Body of pancreas (tissue), 4 donors: ENCODE results near the gene CD2BP2. TPM values are rescaled to one million over a fixed set of nuclear protein-coding genes. Genes with fewer than 3 reads are reported as not detected.
A peak's percentile ranks its signal among the peaks of the same experiment; 100 is the strongest.

Experiments
- ATAC-seq: fragments of 150-250 bp; one replicate; pipeline ENCODE4 v1.9.1; 2016
- DNase-seq, 4 donors: peaks; one replicate each; pipeline ENCODE4 v3.0.0-alpha.2; 2019
- H3K27ac ChIP-seq, 4 donors: fragments of 200-600 bp; sonication (generic); 1 replicate in 3 of 4; 2 replicates in 1 of 4; pipeline versions ENCODE4 v1.5.1 to v1.6.1; 2016 to 2019; ENCODE audit warnings: mild to moderate bottlenecking in 1 of 4, mixed read lengths in 1 of 4, moderate library complexity in 1 of 4
- H3K27me3 ChIP-seq, 2 donors: fragments of 200-600 bp; sonication (generic); one replicate each; pipeline ENCODE4 v1.6.0; 2016; ENCODE audit warnings: mild to moderate bottlenecking in 1 of 2
- H3K36me3 ChIP-seq, 2 donors: fragments of 200-600 bp; sonication (generic); replicated peaks in 1 of 2; 2 replicates each; pipeline ENCODE4 v1.5.1; 2016; ENCODE audit warnings: low read depth in 2 of 2; ENCODE audit not compliant: insufficient read depth in 1 of 2
- H3K4me1 ChIP-seq: fragments of 200-600 bp; sonication (generic); one replicate; pipeline ENCODE4 v1.6.0; 2016
- H3K4me3 ChIP-seq, 2 donors: fragments of 200-600 bp; sonication (generic); 1 replicate in 1 of 2; 2 replicates in 1 of 2; pipeline ENCODE4 v1.5.1; 2016 to 2019
- H3K9me3 ChIP-seq, 3 donors: fragments of 200-600 bp; sonication (generic); 1 replicate in 2 of 3; 2 replicates in 1 of 3; pipeline ENCODE4 v1.5.1; 2016
- CTCF ChIP-seq, 7 experiments: fragments of 450-650 bp in 4 of 7; fragments of 200-600 bp in 3 of 7; sonication (generic) in 3 of 7; IDR thresholded peaks; one replicate each; pipeline ENCODE4 v1.5.1; 2016 to 2019; ENCODE audit warnings: antibody characterized with exemption in 7 of 7
- POLR2A ChIP-seq, 3 donors: fragments of 450-650 bp; IDR thresholded peaks; one replicate each; pipeline ENCODE4 v1.6.1; 2016; ENCODE audit warnings: antibody characterized with exemption in 3 of 3, mild to moderate bottlenecking in 2 of 3
- WGBS, 2 donors: methylation state at CpG; one replicate each; pipeline ENCODE4 v1.1.5; 2017; 5-methylcytosine and 5-hydroxymethylcytosine counted together
- intact Hi-C: fragments of 100-400 bp; cut with DNase I; formaldehyde crosslinking; loops from one replicate; pipeline ENCODE4 v1.15.1; 2023
- total RNA-seq, 2 donors: library from RNA; depleted of rRNA; stranded (reverse); fragments of >200 nt; gene quantifications; one replicate each; pipeline ENCODE4 v1.1.0, GENCODE V29; 2016

Gene CD2BP2
- total RNA-seq, 2 donors from 2014 or later, result 19.8 to 20.2 TPM

GRCh38 chr16:30368792-30369090 lies 13.6 kb upstream of the CD2BP2 start:
- DNase-seq, result no peak
- no peaks in the 10 kb centered on the region for H3K9me3 ChIP-seq
- H3K36me3 ChIP-seq, result no peaks in the 10 kb centered on the region
- peak overlapping the region; percentile 15 to 76 (median 70) for H3K27ac ChIP-seq
- WGBS, 2 donors, result 8 to 12% methylated on average over 3 to 4 of the region's 4 CpGs
- intact Hi-C loops, result no loop called here
- ATAC-seq, result no peak
- H3K4me1 ChIP-seq, result peaks cover 55% of the 10 kb centered on the region
- no peak for TF ChIP-seq CTCF (IDR thresholded peaks at IDR 0.05)
- TF ChIP-seq POLR2A (IDR thresholded peaks at IDR 0.05), result no peak
- no peaks in the 10 kb centered on the region for H3K27me3 ChIP-seq
- peak overlapping the region; percentile 20 to 29 for H3K4me3 ChIP-seq

- WGBS, 2 donors, result 1 to 4% methylated on average over 8 of the region's 8 CpGs
- no peaks in the 10 kb centered on the region for H3K27me3 ChIP-seq
- no peaks in the 10 kb centered on the region for H3K36me3 ChIP-seq
- no peaks in the 10 kb centered on the region for H3K9me3 ChIP-seq
- H3K4me1 ChIP-seq, result peaks cover 50% of the 10 kb centered on the region
- H3K4me3 ChIP-seq, result no peak overlapping the region
- peak in 1 of 4 donors; percentile 40 for DNase-seq
- no peak for TF ChIP-seq CTCF (IDR thresholded peaks at IDR 0.05)
- peak in 2 of 3 donors; percentile 13 to 15 for TF ChIP-seq POLR2A (IDR thresholded peaks at IDR 0.05)
- H3K27ac ChIP-seq, result peak overlapping the region in 3 of 4 donors; percentile 67 to 76 (median 74)
- no peak for ATAC-seq
- intact Hi-C loops, result no loop called here
These were observed 13.1 kb upstream of the CD2BP2 start for GRCh38 chr16:30368122-30368791.

- no peak for TF ChIP-seq POLR2A (IDR thresholded peaks at IDR 0.05)
- TF ChIP-seq CTCF (IDR thresholded peaks at IDR 0.05), result no peak
- ATAC-seq (no peak), DNase-seq (no peak)
- no peaks in the 10 kb centered on the region for H3K9me3 ChIP-seq
- WGBS, 2 donors, result 44 to 53% methylated on average over 10 of the region's 10 CpGs
- H3K4me3 ChIP-seq, result no peak overlapping the region
- no peaks in the 10 kb centered on the region for H3K36me3 ChIP-seq
- H3K27me3 ChIP-seq, result no peaks in the 10 kb centered on the region
- intact Hi-C loops, result no loop called here
- peaks cover 43% of the 10 kb centered on the region for H3K4me1 ChIP-seq
- H3K27ac ChIP-seq, result peak overlapping the region in 3 of 4 donors; percentile 67 to 76 (median 74)
These were observed 12.4 kb upstream of the CD2BP2 start for GRCh38 chr16:30367349-30368009.

- H3K27ac ChIP-seq, result no peak overlapping the region
- TF ChIP-seq POLR2A (IDR thresholded peaks at IDR 0.05) (no peak), CTCF (IDR thresholded peaks at IDR 0.05) (no peak)
- intact Hi-C loops, result no loop called here
- no peaks in the 10 kb centered on the region for H3K36me3 ChIP-seq
- H3K27me3 ChIP-seq, result no peaks in the 10 kb centered on the region
- H3K4me3 ChIP-seq, result no peak overlapping the region
- peaks cover 33% of the 10 kb centered on the region for H3K4me1 ChIP-seq
- no peak for DNase-seq
- no peaks in the 10 kb centered on the region for H3K9me3 ChIP-seq
- ATAC-seq, result no peak
- WGBS, 2 donors, result 82 to 94% methylated on average over 4 of the region's 4 CpGs
These were observed 11.4 kb upstream of the CD2BP2 start for GRCh38 chr16:30366511-30366910.

- intact Hi-C loops, result no loop called here
- Histone ChIP-seq H3K4me3 (no peak overlapping the region), H3K27ac (no peak overlapping the region), H3K4me1 (peaks cover 27% of the 10 kb centered on the region), H3K36me3 (no peaks in the 10 kb centered on the region), H3K27me3 (no peaks in the 10 kb centered on the region), H3K9me3 (no peaks in the 10 kb centered on the region)
- DNase-seq (no peak), ATAC-seq (no peak)
- WGBS, 2 donors, result 90 to 92% methylated on average over 6 to 10 of the region's 10 CpGs
- TF ChIP-seq POLR2A (IDR thresholded peaks at IDR 0.05) (no peak), CTCF (IDR thresholded peaks at IDR 0.05) (no peak)
These were observed 10.1 kb upstream of the CD2BP2 start for GRCh38 chr16:30365200-30365599.
